ENCODE data around the gene FNIP2. TPM values are rescaled to one million over a fixed set of nuclear protein-coding genes. Genes with fewer than 3 reads are reported as not detected.

The FNIP2 gene
- total RNA-seq, 1 donor from 2014 or later, result 18.5 TPM

DNA sequence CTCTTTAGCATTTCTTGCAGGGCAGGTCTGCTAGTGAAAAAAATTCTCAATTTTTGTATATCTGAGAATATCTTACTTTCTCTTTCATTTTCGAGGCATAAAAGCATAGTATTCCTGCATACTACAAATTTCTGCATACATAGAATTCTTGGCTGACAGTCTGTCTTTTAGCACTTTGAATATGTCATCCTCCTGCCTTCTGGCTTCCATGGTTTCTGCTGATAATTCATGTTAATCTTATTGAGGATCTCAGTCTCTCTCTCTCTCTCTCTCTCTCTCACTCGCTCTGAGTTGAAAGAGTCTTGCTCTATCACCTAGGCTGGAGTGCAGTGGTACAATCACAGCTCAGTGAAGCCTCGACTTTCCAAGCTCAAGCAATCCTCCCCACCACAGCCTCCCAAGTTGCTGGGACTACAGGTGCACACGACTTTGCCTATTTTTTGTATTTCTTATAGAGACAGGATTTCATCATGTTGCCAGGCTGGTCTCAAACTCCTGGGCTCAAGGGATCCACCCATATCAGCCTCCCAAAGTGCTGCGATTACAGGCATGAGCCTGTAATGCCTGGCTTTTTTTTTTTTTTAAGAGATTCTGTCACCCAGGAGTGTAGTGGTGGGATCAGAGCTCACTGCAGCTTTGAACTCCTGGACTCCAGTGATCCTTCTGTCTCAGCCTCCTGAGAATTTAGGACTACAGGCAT lies 161.3 kb downstream of the FNIP2 start:
- Histone ChIP-seq H4K20me1 (ENCODE audit: insufficient read depth, low read length) (no peaks in the 10 kb centered on the region), H3K4me2 (ENCODE audit: low read length) (no peak overlapping the region), H3K9ac (ENCODE audit: low read length) (no peak overlapping the region), H2AFZ (ENCODE audit: low read depth, low read length) (no peak overlapping the region), H3K27me3 (ENCODE audit: insufficient read depth, low read length) (no peaks in the 10 kb centered on the region), H3K27ac (ENCODE audit: low read depth, low read length) (no peak overlapping the region), H3K4me1 (ENCODE audit: insufficient read depth, low read length) (no peaks in the 10 kb centered on the region), H3K36me3 (ENCODE audit: insufficient read depth, low read length) (no peaks in the 10 kb centered on the region), H3K4me3 (ENCODE audit: insufficient read depth, low read depth, low read length) (no peak overlapping the region), H3K79me2 (ENCODE audit: insufficient read depth, low read length) (no peaks in the 10 kb centered on the region), H3K9me3 (ENCODE audit: insufficient read depth, low read depth, low read length) (no peaks in the 10 kb centered on the region)
- Mint-ChIP-seq H3K4me1 (ENCODE audit: low read depth, unreplicated experiment) (peaks cover 1% of the 10 kb centered on the region), H3K27ac (ENCODE audit: unreplicated experiment) (no peak overlapping the region), H3K4me3 (ENCODE audit: unreplicated experiment) (no peak overlapping the region), H3K27me3 (ENCODE audit: low read depth, unreplicated experiment) (no peaks in the 10 kb centered on the region), H3K36me3 (ENCODE audit: low read depth, unreplicated experiment) (no peaks in the 10 kb centered on the region), H3K9me3 (ENCODE audit: unreplicated experiment) (peaks cover 3% of the 10 kb centered on the region)
- DNase-seq (ENCODE audit: low read depth) (no peak), FAIRE-seq (no peak)
- no peak for TF ChIP-seq EZH2 (IDR thresholded peaks at IDR 0.05; ENCODE audit: insufficient read depth, low read length)
- TF ChIP-seq, protein P1, sequence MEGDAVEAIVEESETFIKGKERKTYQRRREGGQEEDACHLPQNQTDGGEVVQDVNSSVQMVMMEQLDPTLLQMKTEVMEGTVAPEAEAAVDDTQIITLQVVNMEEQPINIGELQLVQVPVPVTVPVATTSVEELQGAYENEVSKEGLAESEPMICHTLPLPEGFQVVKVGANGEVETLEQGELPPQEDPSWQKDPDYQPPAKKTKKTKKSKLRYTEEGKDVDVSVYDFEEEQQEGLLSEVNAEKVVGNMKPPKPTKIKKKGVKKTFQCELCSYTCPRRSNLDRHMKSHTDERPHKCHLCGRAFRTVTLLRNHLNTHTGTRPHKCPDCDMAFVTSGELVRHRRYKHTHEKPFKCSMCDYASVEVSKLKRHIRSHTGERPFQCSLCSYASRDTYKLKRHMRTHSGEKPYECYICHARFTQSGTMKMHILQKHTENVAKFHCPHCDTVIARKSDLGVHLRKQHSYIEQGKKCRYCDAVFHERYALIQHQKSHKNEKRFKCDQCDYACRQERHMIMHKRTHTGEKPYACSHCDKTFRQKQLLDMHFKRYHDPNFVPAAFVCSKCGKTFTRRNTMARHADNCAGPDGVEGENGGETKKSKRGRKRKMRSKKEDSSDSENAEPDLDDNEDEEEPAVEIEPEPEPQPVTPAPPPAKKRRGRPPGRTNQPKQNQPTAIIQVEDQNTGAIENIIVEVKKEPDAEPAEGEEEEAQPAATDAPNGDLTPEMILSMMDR (IDR thresholded peaks at IDR 0.05; ENCODE audit: insufficient read depth, low read depth, low read length), result no peak

DNA sequence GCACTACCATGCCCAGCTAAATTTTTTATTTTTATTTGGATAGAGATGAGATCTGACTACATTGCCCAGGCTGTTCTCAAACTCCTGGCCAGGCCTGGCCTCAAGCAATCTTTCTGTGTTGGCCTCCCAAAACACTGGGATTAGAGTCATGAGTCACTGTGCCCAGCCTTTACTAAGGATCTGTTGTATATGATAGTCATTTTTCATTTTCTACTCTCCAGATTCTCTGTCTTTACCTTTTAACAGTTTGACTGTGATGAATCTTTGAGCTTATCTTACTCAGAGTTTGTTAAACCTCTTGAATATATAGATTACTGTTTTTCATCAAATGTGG lies 161.8 kb downstream of the FNIP2 start:
- Histone ChIP-seq H3K27me3 (ENCODE audit: insufficient read depth, low read length) (no peaks in the 10 kb centered on the region), H3K36me3 (ENCODE audit: insufficient read depth, low read length) (no peaks in the 10 kb centered on the region), H4K20me1 (ENCODE audit: insufficient read depth, low read length) (no peaks in the 10 kb centered on the region), H3K4me3 (ENCODE audit: insufficient read depth, low read depth, low read length) (no peak overlapping the region), H3K9me3 (ENCODE audit: insufficient read depth, low read depth, low read length) (no peaks in the 10 kb centered on the region), H3K4me1 (ENCODE audit: insufficient read depth, low read length) (no peaks in the 10 kb centered on the region), H3K9ac (ENCODE audit: low read length) (no peak overlapping the region), H3K4me2 (ENCODE audit: low read length) (no peak overlapping the region), H3K27ac (ENCODE audit: low read depth, low read length) (no peak overlapping the region), H2AFZ (ENCODE audit: low read depth, low read length) (no peak overlapping the region), H3K79me2 (ENCODE audit: insufficient read depth, low read length) (no peaks in the 10 kb centered on the region)
- H3K9me3 Mint-ChIP-seq (ENCODE audit: unreplicated experiment), result peaks cover 3% of the 10 kb centered on the region
- TF ChIP-seq EZH2 (IDR thresholded peaks at IDR 0.05; ENCODE audit: insufficient read depth, low read length), result no peak
- TF ChIP-seq, protein P1 (IDR thresholded peaks at IDR 0.05; ENCODE audit: insufficient read depth, low read depth, low read length), result no peak
- FAIRE-seq (no peak), DNase-seq (ENCODE audit: low read depth) (no peak)
- H3K36me3 Mint-ChIP-seq (ENCODE audit: low read depth, unreplicated experiment), result no peaks in the 10 kb centered on the region
- peaks cover 1% of the 10 kb centered on the region for H3K4me1 Mint-ChIP-seq (ENCODE audit: low read depth, unreplicated experiment)
- H3K27ac Mint-ChIP-seq (ENCODE audit: unreplicated experiment), result peak overlapping the region; percentile 16
- H3K4me3 Mint-ChIP-seq (ENCODE audit: unreplicated experiment), result no peak overlapping the region
- H3K27me3 Mint-ChIP-seq (ENCODE audit: low read depth, unreplicated experiment), result no peaks in the 10 kb centered on the region

- Mint-ChIP-seq H3K4me3 (ENCODE audit: unreplicated experiment) (no peak overlapping the region), H3K4me1 (ENCODE audit: low read depth, unreplicated experiment) (peaks cover 1% of the 10 kb centered on the region), H3K27ac (ENCODE audit: unreplicated experiment) (no peak overlapping the region), H3K27me3 (ENCODE audit: low read depth, unreplicated experiment) (no peaks in the 10 kb centered on the region), H3K36me3 (ENCODE audit: low read depth, unreplicated experiment) (no peaks in the 10 kb centered on the region), H3K9me3 (ENCODE audit: unreplicated experiment) (peaks cover 3% of the 10 kb centered on the region)
- H3K36me3 ChIP-seq (ENCODE audit: insufficient read depth, low read length), result no peaks in the 10 kb centered on the region
- H3K4me3 ChIP-seq (ENCODE audit: insufficient read depth, low read depth, low read length), result no peak overlapping the region
- H3K9ac ChIP-seq (ENCODE audit: low read length), result no peak overlapping the region
- DNase-seq (ENCODE audit: low read depth) (no peak), FAIRE-seq (no peak)
- H4K20me1 ChIP-seq (ENCODE audit: insufficient read depth, low read length), result no peaks in the 10 kb centered on the region
- no peaks in the 10 kb centered on the region for H3K4me1 ChIP-seq (ENCODE audit: insufficient read depth, low read length)
- H3K4me2 ChIP-seq (ENCODE audit: low read length), result no peak overlapping the region
- H2AFZ ChIP-seq (ENCODE audit: low read depth, low read length), result no peak overlapping the region
- H3K79me2 ChIP-seq (ENCODE audit: insufficient read depth, low read length), result no peaks in the 10 kb centered on the region
- no peaks in the 10 kb centered on the region for H3K27me3 ChIP-seq (ENCODE audit: insufficient read depth, low read length)
- TF ChIP-seq EZH2 (IDR thresholded peaks at IDR 0.05; ENCODE audit: insufficient read depth, low read length), result no peak
- TF ChIP-seq, protein P1 (IDR thresholded peaks at IDR 0.05; ENCODE audit: insufficient read depth, low read depth, low read length), result no peak
- no peak overlapping the region for H3K27ac ChIP-seq (ENCODE audit: low read depth, low read length)
- no peaks in the 10 kb centered on the region for H3K9me3 ChIP-seq (ENCODE audit: insufficient read depth, low read depth, low read length)
Measured at GRCh38 chr4:158933236-158933635, 164.4 kb downstream of the FNIP2 start.
